ENCODE results near the gene HMGN5.

The HMGN5 gene
- 0.70 to 1.6 reads per million in 2 experiments for total RNA-seq

GRCh38 chrX:81201671-81202455 lies at the start of gene HMGN5, which contains the start of gene SH3BGRL:
TSS of gene HMGN5 (minus strand) at chrX:81201913. CDS start at chrX:81121549, 80,364 bp downstream.
TSS of gene SH3BGRL (plus strand) at chrX:81202102. CDS start at chrX:81202201, 99 bp downstream.
- peak; percentile 55 for DNase-seq (ENCODE audit: low read depth)

GRCh38 chrX:81241753-81242152 lies 40.0 kb upstream of the HMGN5 start:
- no peak for DNase-seq (ENCODE audit: low read depth)

GRCh38 chrX:81240701-81241331 lies 39.1 kb upstream of the HMGN5 start:
- no peak for DNase-seq (ENCODE audit: low read depth)

- DNase-seq (ENCODE audit: low read depth) = no peak
Observed at GRCh38 chrX:81238166-81238565, 36.5 kb upstream of the HMGN5 start.

GRCh38 chrX:81237516-81237915 lies 35.8 kb upstream of the HMGN5 start:
- no peak for DNase-seq (ENCODE audit: low read depth)

- no peak for DNase-seq (ENCODE audit: low read depth)
Observed at GRCh38 chrX:81232218-81232617, 30.5 kb upstream of the HMGN5 start.

- no peak for DNase-seq (ENCODE audit: low read depth)
Observed at GRCh38 chrX:81231476-81231875, 29.8 kb upstream of the HMGN5 start.

- no peak for DNase-seq (ENCODE audit: low read depth)
Observed at GRCh38 chrX:81229901-81230300, 28.2 kb upstream of the HMGN5 start.

- DNase-seq (ENCODE audit: low read depth) = no peak
Observed at GRCh38 chrX:81229229-81229628, 27.5 kb upstream of the HMGN5 start.

- DNase-seq (ENCODE audit: low read depth) = no peak
Observed at GRCh38 chrX:81215685-81216084, 14.0 kb upstream of the HMGN5 start.

GRCh38 chrX:81208916-81209315 lies 7.2 kb upstream of the HMGN5 start:
- DNase-seq (ENCODE audit: low read depth) = no peak

GRCh38 chrX:81206476-81206875 lies 4.8 kb upstream of the HMGN5 start:
- DNase-seq (ENCODE audit: low read depth) = no peak

- DNase-seq (ENCODE audit: low read depth) = no peak
Observed at GRCh38 chrX:81205551-81205950, 3.8 kb upstream of the HMGN5 start.

- no peak for DNase-seq (ENCODE audit: low read depth)
Observed at GRCh38 chrX:81202943-81203342, 1.2 kb upstream of the HMGN5 start.

GRCh38 chrX:81202456-81202819 lies 725 bp upstream of the HMGN5 start:
- DNase-seq (ENCODE audit: low read depth) = no peak

- no peak for DNase-seq (ENCODE audit: low read depth)
Observed at GRCh38 chrX:81201071-81201470, 642 bp downstream of the HMGN5 start.

- DNase-seq (ENCODE audit: low read depth) = peak; percentile 38
Observed at GRCh38 chrX:81195712-81196111, 6.0 kb downstream of the HMGN5 start.

GRCh38 chrX:81195259-81195658 lies 6.5 kb downstream of the HMGN5 start:
- no peak for DNase-seq (ENCODE audit: low read depth)

- no peak for DNase-seq (ENCODE audit: low read depth)
Observed at GRCh38 chrX:81174286-81174685, 27.4 kb downstream of the HMGN5 start.

GRCh38 chrX:81168391-81168790 lies 33.3 kb downstream of the HMGN5 start:
- DNase-seq (ENCODE audit: low read depth) = no peak

- DNase-seq (ENCODE audit: low read depth) = peak; percentile 81
Observed at GRCh38 chrX:81121513-81122363, 80.0 kb downstream of the HMGN5 start.

GRCh38 chrX:81120936-81121371 lies 80.8 kb downstream of the HMGN5 start:
- DNase-seq (ENCODE audit: low read depth) = peak; percentile 21

All from T follicular helper cell (primary cell).